Large intestine (tissue), 3 donors: ENCODE measurements around the gene TBK1. TPM values are rescaled to one million over a fixed set of nuclear protein-coding genes. Genes with fewer than 3 reads are reported as not detected.

Experiments used
- DNase-seq, 2 donors: peaks; one replicate each; pipeline versions ENCODE4 v3.0.0 to v3.0.0-alpha.2; 2013
- H3K27ac ChIP-seq: one replicate; pipeline ENCODE4 v1.5.1; 2013; ENCODE audit warnings: low read length
- H3K27me3 ChIP-seq: 2 replicates; pipeline ENCODE4 v1.6.1; 2013; ENCODE audit warnings: low read length; ENCODE audit not compliant: control insufficient read depth, insufficient read depth
- H3K36me3 ChIP-seq: 2 replicates; pipeline ENCODE4 v1.6.1; 2013; ENCODE audit warnings: low read length; ENCODE audit not compliant: control insufficient read depth, insufficient read depth
- H3K4me1 ChIP-seq: one replicate; pipeline ENCODE4 v1.6.1; 2013; ENCODE audit warnings: low read length; ENCODE audit not compliant: control insufficient read depth, insufficient read depth
- H3K4me3 ChIP-seq: one replicate; pipeline ENCODE4 v1.5.1; 2013; ENCODE audit warnings: low read length
- H3K9me3 ChIP-seq: one replicate; pipeline ENCODE4 v1.6.1; 2013; ENCODE audit warnings: mild to moderate bottlenecking, low read depth, low read length, moderate library complexity; ENCODE audit not compliant: control insufficient read depth
- WGBS: methylation state at CpG from one replicate; pipeline ENCODE4 v1.1.5; 2013; ENCODE audit warnings: low lambda C conversion rate; ENCODE audit not compliant: insufficient coverage; 5-methylcytosine and 5-hydroxymethylcytosine counted together
- polyA plus RNA-seq: library from polyadenylated mRNA; unstranded; fragments of 120-200 nt; gene quantifications from one replicate; pipeline ENCODE4 v1.2.1, GENCODE V29; 2013

TBK1 gene
- polyA plus RNA-seq, 1 donor = 30.1 TPM

DNA sequence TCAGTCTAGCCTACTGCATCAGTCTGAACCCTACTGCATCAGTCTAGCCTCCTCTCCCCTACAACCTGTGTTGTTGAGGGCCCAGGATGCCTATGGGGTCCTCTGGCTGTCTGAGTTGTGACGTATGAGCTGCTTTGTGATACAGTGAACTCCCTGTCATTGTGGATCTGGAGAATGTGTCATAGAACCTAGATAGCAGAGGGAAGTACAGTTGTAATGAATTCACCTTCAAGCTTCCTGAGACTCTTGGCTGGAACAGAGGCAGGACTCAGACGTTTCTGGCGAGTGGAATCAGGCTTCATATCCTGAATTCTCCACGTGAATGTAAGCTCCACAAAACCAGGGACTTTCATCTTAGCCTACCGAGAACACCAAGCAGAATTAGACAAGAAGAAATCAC is 17.0 kb downstream of the TBK1 start:
- Histone ChIP-seq H3K9me3 (no peaks in the 10 kb centered on the region), H3K27ac (no peak overlapping the region), H3K4me3 (no peak overlapping the region), H3K27me3 (no peaks in the 10 kb centered on the region), H3K36me3 (peaks cover 55% of the 10 kb centered on the region), H3K4me1 (no peaks in the 10 kb centered on the region)
- no peak for DNase-seq
- no CpG with 5 or more reads among the region's 5 CpGs for WGBS

DNA sequence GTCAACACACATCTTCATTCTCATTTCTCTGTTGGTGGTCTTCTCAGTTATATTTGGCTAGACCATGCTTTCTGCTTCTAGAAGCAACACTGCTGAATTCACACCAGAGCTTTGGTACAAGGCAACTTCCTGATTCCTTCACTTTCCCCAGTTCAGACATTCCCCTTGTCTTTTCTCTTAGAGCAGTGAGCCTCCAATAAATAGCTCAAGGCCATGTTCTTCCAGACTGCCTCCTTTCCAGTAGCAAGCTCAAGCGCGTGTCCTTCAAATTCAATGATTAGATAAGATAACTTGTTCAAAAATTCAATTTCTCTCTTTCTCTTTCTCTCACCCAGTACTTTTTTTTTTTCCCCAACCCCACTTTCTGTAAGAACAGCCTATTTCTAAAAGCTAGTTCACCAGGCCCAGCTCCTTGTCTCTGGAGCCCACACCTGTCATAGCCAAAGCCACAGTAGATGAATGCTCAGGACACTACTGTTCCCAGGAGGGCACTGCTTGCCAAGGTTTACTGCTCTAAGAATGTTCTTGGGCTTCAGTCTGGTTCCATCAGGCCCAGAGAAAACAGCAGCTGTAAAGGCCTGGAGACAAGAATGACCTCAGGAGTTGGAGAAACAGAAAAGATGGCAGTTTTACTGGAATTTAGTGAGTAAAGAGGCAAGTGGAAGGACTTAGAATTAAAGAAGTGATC is 17.7 kb downstream of the TBK1 start:
- Histone ChIP-seq H3K4me1 (no peaks in the 10 kb centered on the region), H3K36me3 (peaks cover 56% of the 10 kb centered on the region), H3K27me3 (no peaks in the 10 kb centered on the region), H3K27ac (no peak overlapping the region), H3K4me3 (no peak overlapping the region), H3K9me3 (no peaks in the 10 kb centered on the region)
- no peak for DNase-seq
- WGBS = no CpG with 5 or more reads among the region's 2 CpGs

DNA sequence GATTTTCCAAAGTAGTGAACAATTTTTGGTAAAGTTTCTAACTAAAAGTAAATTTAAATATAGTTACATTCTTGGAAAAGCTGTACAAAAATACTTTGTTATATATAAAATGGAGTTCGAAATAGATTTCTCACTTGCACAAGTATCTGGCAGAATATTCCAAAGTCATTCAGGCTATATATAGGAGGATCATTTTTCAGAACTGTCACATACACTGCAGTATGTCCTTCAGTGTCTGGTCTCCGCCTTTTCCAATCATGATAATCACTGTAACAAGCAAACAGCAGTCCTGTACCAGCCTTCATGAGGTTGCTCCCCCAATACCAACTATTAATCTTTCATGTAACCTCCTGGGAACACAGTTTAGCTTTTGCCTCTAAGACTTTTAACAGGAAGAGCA is 18.6 kb downstream of the TBK1 start:
- no peak for DNase-seq
- Histone ChIP-seq H3K27ac (no peak overlapping the region), H3K36me3 (peaks cover 55% of the 10 kb centered on the region), H3K4me1 (no peaks in the 10 kb centered on the region), H3K27me3 (no peaks in the 10 kb centered on the region), H3K4me3 (no peak overlapping the region), H3K9me3 (no peaks in the 10 kb centered on the region)
- no CpG with 5 or more reads among the region's 2 CpGs for WGBS

GRCh38 chr12:64473176-64473575 is 21.3 kb downstream of the TBK1 start:
- Histone ChIP-seq H3K36me3 (peaks cover 48% of the 10 kb centered on the region), H3K4me3 (no peak overlapping the region), H3K9me3 (peaks cover 3% of the 10 kb centered on the region), H3K27ac (no peak overlapping the region), H3K4me1 (no peaks in the 10 kb centered on the region), H3K27me3 (no peaks in the 10 kb centered on the region)
- WGBS = 100% methylated on average over 1 of the region's 2 CpGs
- no peak for DNase-seq

DNA sequence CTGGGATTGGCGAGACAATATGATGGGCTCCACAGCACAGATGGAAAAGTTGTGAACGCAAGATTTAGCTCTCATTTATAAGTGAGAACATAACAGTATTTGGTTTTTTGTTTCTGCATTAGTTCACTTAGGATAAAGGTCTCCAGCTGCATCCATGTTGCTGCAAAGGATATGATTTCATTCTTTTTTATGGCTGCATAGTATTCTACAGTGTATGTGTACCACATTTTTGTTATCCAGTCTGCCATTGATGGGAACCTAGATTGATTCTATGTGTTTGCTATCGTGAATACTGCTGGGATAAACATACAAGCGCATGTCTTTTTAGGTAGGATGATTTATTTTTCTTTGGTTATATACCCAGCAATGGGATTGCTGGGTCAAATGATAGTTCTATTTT is 23.6 kb downstream of the TBK1 start:
- no peaks in the 10 kb centered on the region for H3K4me1 ChIP-seq
- H3K27ac ChIP-seq = no peak overlapping the region
- no peak overlapping the region for H3K4me3 ChIP-seq
- DNase-seq = no peak
- H3K9me3 ChIP-seq = peaks cover 3% of the 10 kb centered on the region
- no peaks in the 10 kb centered on the region for H3K27me3 ChIP-seq
- peaks cover 34% of the 10 kb centered on the region for H3K36me3 ChIP-seq
- 100% methylated on average over 3 of the region's 4 CpGs for WGBS

DNA sequence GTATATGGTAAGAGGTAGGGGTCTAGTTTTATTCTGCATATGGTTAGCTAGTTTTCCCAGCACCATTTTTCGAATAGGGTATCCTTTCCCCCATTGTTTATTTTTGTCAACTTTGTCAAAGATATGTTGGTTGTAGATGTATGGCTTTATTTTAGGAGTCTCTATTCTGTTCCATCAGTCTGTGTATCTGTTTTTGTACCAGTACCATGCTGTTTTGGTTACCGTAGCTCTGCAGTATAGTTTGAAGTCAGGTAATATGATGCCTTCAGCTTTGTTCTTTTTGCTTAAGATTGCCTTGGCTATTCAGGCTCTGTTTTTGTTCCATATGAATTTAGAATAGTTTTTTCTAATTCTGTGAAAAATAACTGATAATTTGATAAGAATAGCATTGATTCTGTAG is 24.9 kb downstream of the TBK1 start:
- 100% methylated on average over 1 of the region's 2 CpGs for WGBS
- no peak overlapping the region for H3K4me3 ChIP-seq
- peaks cover 31% of the 10 kb centered on the region for H3K36me3 ChIP-seq
- H3K27ac ChIP-seq = no peak overlapping the region
- no peaks in the 10 kb centered on the region for H3K4me1 ChIP-seq
- no peaks in the 10 kb centered on the region for H3K27me3 ChIP-seq
- H3K9me3 ChIP-seq = peaks cover 3% of the 10 kb centered on the region
- no peak for DNase-seq

DNA sequence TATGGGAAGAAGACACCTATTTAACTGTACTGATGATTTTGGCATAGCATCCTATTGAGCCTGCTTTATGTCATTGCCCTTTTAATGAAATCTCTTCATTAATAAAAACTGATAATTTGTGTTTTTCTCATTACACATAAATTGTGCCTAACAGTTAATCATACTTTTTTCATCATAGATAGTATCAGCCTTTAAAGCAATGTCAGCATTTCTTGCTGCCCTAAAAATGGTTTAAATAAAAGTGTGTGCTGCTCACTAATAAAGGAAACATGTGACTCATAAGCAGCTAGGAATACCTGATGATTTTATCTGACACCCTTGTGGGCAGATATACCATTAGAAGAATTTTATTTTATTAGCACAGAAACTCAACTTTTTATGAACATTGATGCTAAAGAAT is 26.7 kb downstream of the TBK1 start:
- Histone ChIP-seq H3K4me1 (no peaks in the 10 kb centered on the region), H3K36me3 (peaks cover 30% of the 10 kb centered on the region), H3K27ac (no peak overlapping the region), H3K4me3 (no peak overlapping the region), H3K9me3 (peaks cover 3% of the 10 kb centered on the region), H3K27me3 (no peaks in the 10 kb centered on the region)
- no peak for DNase-seq

- Histone ChIP-seq H3K27me3 (no peaks in the 10 kb centered on the region), H3K4me3 (no peak overlapping the region), H3K9me3 (peaks cover 3% of the 10 kb centered on the region), H3K36me3 (peaks cover 30% of the 10 kb centered on the region), H3K27ac (no peak overlapping the region), H3K4me1 (no peaks in the 10 kb centered on the region)
- DNase-seq = no peak
- 100% methylated on average over 1 of the region's 1 CpG for WGBS
Measured at GRCh38 chr12:64480148-64480547, 28.2 kb downstream of the TBK1 start.

DNA sequence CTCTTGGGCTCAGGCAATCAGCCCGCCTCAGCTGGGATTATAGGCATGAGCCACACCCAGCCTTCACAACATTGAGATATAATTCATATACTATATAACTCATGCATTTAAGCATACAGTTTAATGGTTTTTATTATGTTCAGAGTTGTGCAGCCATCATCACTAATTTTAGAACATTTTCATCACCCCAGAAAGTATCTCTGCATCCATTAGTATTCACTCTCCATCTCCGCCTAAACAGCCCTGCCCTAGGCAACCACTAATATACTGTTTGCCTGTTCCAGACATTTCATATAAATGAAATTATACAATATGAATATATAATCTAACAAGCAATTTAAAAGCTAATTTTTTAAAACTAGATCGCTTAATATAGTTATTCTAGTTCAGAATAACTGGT is 34.7 kb downstream of the TBK1 start:
- no peak overlapping the region for H3K4me3 ChIP-seq
- no peak for DNase-seq
- 100% methylated on average over 1 of the region's 3 CpGs for WGBS
- no peaks in the 10 kb centered on the region for H3K27me3 ChIP-seq
- no peaks in the 10 kb centered on the region for H3K4me1 ChIP-seq
- H3K9me3 ChIP-seq = no peaks in the 10 kb centered on the region
- no peak overlapping the region for H3K27ac ChIP-seq
- H3K36me3 ChIP-seq = peaks cover 43% of the 10 kb centered on the region

DNA sequence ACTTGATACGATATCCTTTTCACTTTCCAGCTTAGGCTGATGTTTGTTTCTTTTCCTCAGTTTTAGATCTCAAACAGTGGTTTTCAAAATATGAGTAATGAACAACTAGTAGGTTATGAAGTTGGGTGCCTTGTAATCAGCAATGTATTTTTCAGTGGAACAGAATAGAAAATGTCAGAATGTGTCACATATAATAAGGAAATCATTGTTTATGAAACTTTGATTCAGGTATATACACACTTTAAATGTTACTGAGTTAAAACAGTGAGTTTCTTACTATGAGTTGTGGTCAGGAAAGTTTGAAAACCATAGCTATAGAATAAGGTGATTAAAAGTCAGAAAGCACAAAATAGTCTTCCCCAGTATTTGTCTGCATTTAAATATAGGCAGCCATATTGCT is 39.8 kb downstream of the TBK1 start:
- H3K27ac ChIP-seq = no peak overlapping the region
- H3K4me3 ChIP-seq = no peak overlapping the region
- H3K36me3 ChIP-seq = peaks cover 41% of the 10 kb centered on the region
- H3K4me1 ChIP-seq = no peaks in the 10 kb centered on the region
- no peak for DNase-seq
- H3K27me3 ChIP-seq = no peaks in the 10 kb centered on the region
- no CpG with 5 or more reads among the region's 1 CpG for WGBS
- no peaks in the 10 kb centered on the region for H3K9me3 ChIP-seq

DNA sequence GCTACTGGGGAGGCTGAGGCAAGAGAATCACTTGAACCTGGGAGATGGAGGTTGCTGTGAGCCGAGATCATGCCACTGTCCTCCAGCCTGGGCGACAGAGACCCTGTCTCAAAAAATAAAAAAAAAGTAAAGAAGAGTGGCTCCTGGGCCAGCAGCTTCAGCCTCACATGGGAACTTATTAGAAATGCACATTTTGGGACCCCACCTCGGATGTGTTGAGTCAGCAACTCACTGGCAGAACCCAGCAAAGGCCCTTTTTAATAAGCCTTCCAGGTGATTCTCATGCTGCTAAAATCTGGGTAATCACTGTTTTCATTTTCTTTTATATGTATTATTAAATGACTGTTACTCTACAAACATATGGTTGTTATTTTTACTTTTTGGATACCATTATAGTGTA is 41.6 kb downstream of the TBK1 start:
- no peaks in the 10 kb centered on the region for H3K27me3 ChIP-seq
- H3K9me3 ChIP-seq = no peaks in the 10 kb centered on the region
- no peak overlapping the region for H3K4me3 ChIP-seq
- no CpG with 5 or more reads among the region's 3 CpGs for WGBS
- H3K27ac ChIP-seq = no peak overlapping the region
- no peak for DNase-seq
- peaks cover 38% of the 10 kb centered on the region for H3K36me3 ChIP-seq
- no peaks in the 10 kb centered on the region for H3K4me1 ChIP-seq
